Endothelial cell of umbilical vein (primary cell): ENCODE results near the gene PSMD9. TPM values are rescaled to one million over a fixed set of nuclear protein-coding genes. Genes with fewer than 3 reads are reported as not detected.
"Not testable (repeated sequence)": the region's sequence is repeated elsewhere in the genome, so short reads cannot be mapped to it uniquely, and the experiment has no call there.

Source experiments
- BruUV-seq: library from RNA; stranded (reverse); fragments of 400-500 nt; replicated peaks from 2 replicates; lab custom pipeline; 2021; lab: Mats Ljungman, UMichigan
- CTCF ChIA-PET: fragments of 300-600, 350-600 bp; sonication (Branson Sonifier 250); formaldehyde crosslinking; loops from one replicate; lab custom pipeline; 2021; ENCODE audit warnings: antibody characterized with exemption, inconsistent platforms; lab: Charles Lee
- POLR2A ChIA-PET: fragments of 300-600, 350-600 bp; sonication (Branson Sonifier 250); formaldehyde crosslinking; loops from one replicate; lab custom pipeline; 2021; ENCODE audit warnings: antibody characterized with exemption, inconsistent platforms; lab: Charles Lee
- DNase-seq: peaks from one replicate; pipeline ENCODE4 v3.0.0-alpha.2; 2011; ENCODE audit warnings: low read depth, low spot score
- FAIRE-seq: peaks from 2 replicates; lab custom pipeline; 2011; peaks lifted over from hg19 to GRCh38; lab: Jason Lieb, UNC
- H2AFZ ChIP-seq: 2 replicates; pipeline ENCODE4 v1.6.0; 2012; ENCODE audit warnings: low read depth, low read length, control low read depth, inconsistent platforms
- H3K27ac ChIP-seq: 2 replicates; pipeline ENCODE4 v1.5.1; 2011; ENCODE audit warnings: low read depth, mild to moderate bottlenecking, control low read depth, low read length, moderate library complexity; ENCODE audit not compliant: insufficient read depth
- H3K27me3 ChIP-seq, 2 experiments: 2 replicates each; pipeline versions ENCODE4 v1.6.0 to v1.6.1; 2011; ENCODE audit warnings: low read length in 2 of 2, mixed read lengths in 1 of 2; ENCODE audit not compliant: control insufficient read depth in 2 of 2, insufficient read depth in 2 of 2
- H3K36me3 ChIP-seq, 2 experiments: 2 replicates in 1 of 2; 3 replicates in 1 of 2; pipeline ENCODE4 v1.5.1; 2011; ENCODE audit warnings: low read length in 2 of 2, mild to moderate bottlenecking in 1 of 2, moderate library complexity in 1 of 2; ENCODE audit not compliant: control insufficient read depth in 2 of 2, insufficient read depth in 2 of 2; ENCODE audit errors: extremely low read depth in 1 of 2
- H3K4me1 ChIP-seq: 3 replicates; pipeline ENCODE4 v1.5.1; 2011; ENCODE audit warnings: mild to moderate bottlenecking, low read length; ENCODE audit not compliant: control insufficient read depth, insufficient read depth; ENCODE audit errors: extremely low read depth
- H3K4me2 ChIP-seq: 2 replicates; pipeline ENCODE4 v1.6.1; 2011; ENCODE audit warnings: low read length, control low read depth, mixed read lengths; ENCODE audit not compliant: insufficient read depth
- H3K4me3 ChIP-seq, 3 experiments: fragments of 200-600 bp in 1 of 3; sonication (generic), shearing (Covaris generic) in 1 of 3; replicated peaks in 1 of 3; 2 replicates each; pipeline ENCODE4 v1.5.1; 2011 to 2016; ENCODE audit warnings: control low read depth in 3 of 3, low read length in 3 of 3, mild to moderate bottlenecking in 2 of 3, inconsistent platforms in 1 of 3, low read depth in 1 of 3, moderate library complexity in 1 of 3; ENCODE audit not compliant: insufficient read depth in 1 of 3
- H3K79me2 ChIP-seq: 2 replicates; pipeline ENCODE4 v1.6.0; 2012; ENCODE audit warnings: low read length, inconsistent platforms; ENCODE audit not compliant: control insufficient read depth, insufficient read depth
- H3K9ac ChIP-seq: replicated peaks from 2 replicates; pipeline ENCODE3; 2011; ENCODE audit warnings: low read length, control low read depth; ENCODE audit not compliant: insufficient read depth; ENCODE audit errors: extremely low read depth
- H3K9me1 ChIP-seq: replicated peaks from 3 replicates; pipeline ENCODE4 v1.6.0; 2011; ENCODE audit warnings: mild to moderate bottlenecking, low read length; ENCODE audit not compliant: control insufficient read depth, insufficient read depth; ENCODE audit errors: extremely low read depth
- H3K9me3 ChIP-seq: replicated peaks from 2 replicates; pipeline ENCODE4 v1.5.1; 2012; ENCODE audit warnings: low read length, inconsistent platforms; ENCODE audit not compliant: control insufficient read depth, insufficient read depth
- H4K20me1 ChIP-seq: replicated peaks from 2 replicates; pipeline ENCODE3; 2011; ENCODE audit warnings: mild to moderate bottlenecking, low read length; ENCODE audit not compliant: control insufficient read depth, insufficient read depth; ENCODE audit errors: extremely low read depth
- EZH2 ChIP-seq: IDR thresholded peaks from 2 replicates; pipeline ENCODE4 v1.6.1; 2012; ENCODE audit warnings: borderline replicate concordance, low read depth, mild to moderate bottlenecking, moderate library complexity, low read length, inconsistent platforms; ENCODE audit not compliant: severe bottlenecking
- FOS ChIP-seq: IDR thresholded peaks from 2 replicates; pipeline ENCODE4 v1.6.1; 2011; ENCODE audit warnings: mild to moderate bottlenecking, low read length, moderate library complexity, borderline replicate concordance; ENCODE audit not compliant: insufficient read depth
- GATA2 ChIP-seq: IDR thresholded peaks from 2 replicates; pipeline ENCODE4 v1.7.0; 2011; ENCODE audit warnings: low read depth, mild to moderate bottlenecking, moderate library complexity, mixed read lengths, low read length; ENCODE audit not compliant: insufficient read length, insufficient read depth
- JUN ChIP-seq: IDR thresholded peaks from 2 replicates; pipeline ENCODE4 v1.6.1; 2011; ENCODE audit warnings: borderline replicate concordance, low read depth; ENCODE audit not compliant: insufficient read length, insufficient read depth
- MAX ChIP-seq: IDR thresholded peaks from 2 replicates; pipeline ENCODE4 v1.6.1; 2011; ENCODE audit not compliant: insufficient read depth, insufficient read length
- MYC ChIP-seq: IDR thresholded peaks from one replicate; pipeline ENCODE4 v1.6.1; 2011; ENCODE audit warnings: mild to moderate bottlenecking, low read depth, low read length
- POLR2A ChIP-seq: IDR thresholded peaks from 2 replicates; pipeline ENCODE4 v1.6.1; 2012; ENCODE audit warnings: low read depth, mild to moderate bottlenecking, control low read depth, low read length
- POLR2AphosphoS5 ChIP-seq: IDR thresholded peaks from 2 replicates; pipeline ENCODE4 v1.6.1; 2012; ENCODE audit warnings: low read depth, mild to moderate bottlenecking, control low read depth, low read length, moderate library complexity; ENCODE audit not compliant: insufficient read depth
- dilution Hi-C: fragments of 300-500 bp; cut with MboI; formaldehyde crosslinking; loops from one replicate; pipeline ENCODE4 v1.15.0; 2019; ENCODE audit warnings: low sequenced_read_pairs; ENCODE audit not compliant: extremely low pct_ligation_motif_present
- intact Hi-C: fragments of 100-400 bp; cut with micrococcal nuclease; formaldehyde crosslinking; loops from one replicate; pipeline ENCODE4 v1.10.0; 2022
- polyA plus RNA-seq, 4 experiments: library from polyadenylated mRNA; depleted of rRNA in 3 of 4; stranded (reverse) in 3 of 4; unstranded in 1 of 4; fragments of >200 nt; gene quantifications; 2 replicates each; pipeline versions ENCODE4 v1.2.1 to v1.2.3, GENCODE V29; 2011 to 2012; ENCODE audit warnings: missing spikeins in 1 of 4
- total RNA-seq: library from RNA; stranded (reverse); gene quantifications from 2 replicates; pipeline ENCODE4 v1.2.3, GENCODE V29; 2021
- TF ChIP-seq, protein P1 (sequence below), 2 donors: IDR thresholded peaks; 1 replicate in 1 of 2; 2 replicates in 1 of 2; pipeline ENCODE4 v1.5.1; 2011; ENCODE audit warnings: low read length in 2 of 2, mild to moderate bottlenecking in 2 of 2, moderate library complexity in 2 of 2, control low read depth in 1 of 2, inconsistent platforms in 1 of 2, low read depth in 1 of 2; ENCODE audit not compliant: insufficient read depth in 1 of 2; ENCODE audit errors: extremely low read depth in 1 of 2

The PSMD9 gene
- total and polyA plus RNA-seq, 2 donors (not counting 3 experiments of a cell fraction or from before 2014, with no cell fraction given) = 69.2 to 118 TPM

DNA sequence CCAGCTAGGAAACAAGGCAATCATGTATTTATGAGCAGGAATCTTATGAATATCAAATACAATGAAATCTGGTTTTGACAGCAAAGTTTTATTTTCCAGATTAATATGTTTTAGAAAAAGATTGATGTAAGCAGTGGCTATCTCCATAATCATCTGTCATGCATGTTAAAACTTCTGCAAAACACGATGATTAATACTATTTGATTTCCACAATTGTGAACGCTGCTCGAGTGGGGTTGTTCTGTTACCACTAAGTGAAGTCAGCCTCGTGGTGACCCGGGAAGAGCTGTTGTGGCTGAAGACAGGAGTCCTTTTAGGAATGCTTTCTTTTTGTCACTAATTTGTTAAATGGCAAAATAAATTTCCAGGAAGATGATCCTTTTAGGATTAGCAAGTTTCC, 39.2 kb downstream of the PSMD9 start:
- Histone ChIP-seq H3K4me3 (no peak overlapping the region), H3K79me2 (no peaks in the 10 kb centered on the region), H3K4me2 (no peak overlapping the region), H4K20me1 (no peaks in the 10 kb centered on the region), H3K36me3 (no peaks in the 10 kb centered on the region), H3K27ac (no peak overlapping the region), H2AFZ (no peak overlapping the region), H3K27me3 (no peaks in the 10 kb centered on the region), H3K9ac (no peak overlapping the region), H3K4me1 (peaks cover 19% of the 10 kb centered on the region), H3K9me3 (no peaks in the 10 kb centered on the region), H3K9me1 (no peaks in the 10 kb centered on the region)
- no peak for FAIRE-seq
- dilution Hi-C loops = no loop called here
- POLR2A ChIA-PET = no interaction called here
- CTCF ChIA-PET = interaction anchor here (0.6 to 1.4 kb wide), 4 partner anchors 9 to 170 kb away, joined by 3 to 6 read pairs (median 4); partner anchors contain the start of gene CFAP251
- DNase-seq = no peak
- intact Hi-C loops = no loop called here
- no peak for TF ChIP-seq EZH2
- no peak for TF ChIP-seq MYC
- no peak for TF ChIP-seq POLR2A
- TF ChIP-seq GATA2 = no peak
- no peak for TF ChIP-seq POLR2AphosphoS5
- no peak for TF ChIP-seq FOS
- no peak for TF ChIP-seq MAX
- TF ChIP-seq JUN = no peak
- TF ChIP-seq, protein P1, sequence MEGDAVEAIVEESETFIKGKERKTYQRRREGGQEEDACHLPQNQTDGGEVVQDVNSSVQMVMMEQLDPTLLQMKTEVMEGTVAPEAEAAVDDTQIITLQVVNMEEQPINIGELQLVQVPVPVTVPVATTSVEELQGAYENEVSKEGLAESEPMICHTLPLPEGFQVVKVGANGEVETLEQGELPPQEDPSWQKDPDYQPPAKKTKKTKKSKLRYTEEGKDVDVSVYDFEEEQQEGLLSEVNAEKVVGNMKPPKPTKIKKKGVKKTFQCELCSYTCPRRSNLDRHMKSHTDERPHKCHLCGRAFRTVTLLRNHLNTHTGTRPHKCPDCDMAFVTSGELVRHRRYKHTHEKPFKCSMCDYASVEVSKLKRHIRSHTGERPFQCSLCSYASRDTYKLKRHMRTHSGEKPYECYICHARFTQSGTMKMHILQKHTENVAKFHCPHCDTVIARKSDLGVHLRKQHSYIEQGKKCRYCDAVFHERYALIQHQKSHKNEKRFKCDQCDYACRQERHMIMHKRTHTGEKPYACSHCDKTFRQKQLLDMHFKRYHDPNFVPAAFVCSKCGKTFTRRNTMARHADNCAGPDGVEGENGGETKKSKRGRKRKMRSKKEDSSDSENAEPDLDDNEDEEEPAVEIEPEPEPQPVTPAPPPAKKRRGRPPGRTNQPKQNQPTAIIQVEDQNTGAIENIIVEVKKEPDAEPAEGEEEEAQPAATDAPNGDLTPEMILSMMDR (IDR thresholded peaks at IDR 0.05; ENCODE audit: extremely low read depth in 1 of 2, insufficient read depth in 1 of 2, low read depth in 1 of 2, low read length in 2 of 2) = no peak
- no TSS peak for BruUV-seq

- DNase-seq, H3K9ac ChIP-seq, FAIRE-seq, H3K79me2 ChIP-seq, H3K9me1 ChIP-seq, H3K27me3 ChIP-seq, H3K36me3 ChIP-seq, H2AFZ ChIP-seq, H3K9me3 ChIP-seq, H4K20me1 ChIP-seq, H3K4me2 ChIP-seq, H3K27ac ChIP-seq, BruUV-seq, H3K4me3 ChIP-seq, dilution Hi-C loops, POLR2A ChIA-PET, intact Hi-C loops: not testable (repeated sequence)
- CTCF ChIA-PET = interaction anchor here (0.7 to 1.6 kb wide), 2 partner anchors 11 to 34 kb away, joined by 3 to 4 read pairs; partner anchors contain the start of gene CFAP251
- peaks cover 15% of the 10 kb centered on the region for H3K4me1 ChIP-seq
Observed at GRCh38 chr12:121929545-121929944, 41.0 kb downstream of the PSMD9 start.
